DOHH2 (cell line): ENCODE results near the gene SCYGR2.

Source experiments
- H3F3A ChIP-seq: fragments of 200-600 bp; sonication (generic), shearing (Covaris generic); 2 replicates; pipeline ENCODE4 v1.6.0; 2016; ENCODE audit warnings: antibody characterized with exemption, mild to moderate bottlenecking; ENCODE audit not compliant: control insufficient read depth, insufficient read depth
- H3K27ac ChIP-seq: fragments of 200-600 bp; sonication (generic); 2 replicates; pipeline ENCODE4 v1.5.1; 2014; ENCODE audit warnings: low read depth, mild to moderate bottlenecking, low read length, moderate library complexity
- H3K27me3 ChIP-seq: fragments of 200-600 bp; sonication (generic); 2 replicates; pipeline ENCODE4 v1.6.1; 2014; ENCODE audit warnings: mild to moderate bottlenecking, low read length, mixed read lengths; ENCODE audit not compliant: control insufficient read depth
- H3K36me3 ChIP-seq: fragments of 200-600 bp; sonication (generic); 2 replicates; pipeline ENCODE4 v1.6.1; 2014; ENCODE audit warnings: mild to moderate bottlenecking, low read length, moderate library complexity, mixed read lengths; ENCODE audit not compliant: control insufficient read depth
- H3K4me1 ChIP-seq: fragments of 200-600 bp; sonication (generic); 2 replicates; pipeline ENCODE4 v1.6.1; 2014; ENCODE audit warnings: mild to moderate bottlenecking, low read length, mixed read lengths; ENCODE audit not compliant: control insufficient read depth
- H3K4me2 ChIP-seq: fragments of 200-600 bp; sonication (generic); 2 replicates; pipeline ENCODE4 v1.6.0; 2014; ENCODE audit warnings: mild to moderate bottlenecking, low read length, moderate library complexity
- H3K4me3 ChIP-seq: fragments of 200-600 bp; sonication (generic); 2 replicates; pipeline ENCODE4 v1.5.1; 2014; ENCODE audit warnings: mild to moderate bottlenecking, low read length, mixed read lengths
- H3K79me2 ChIP-seq: fragments of 200-600 bp; sonication (generic); 2 replicates; pipeline ENCODE4 v1.6.1; 2014; ENCODE audit warnings: mild to moderate bottlenecking, low read length, mixed read lengths; ENCODE audit not compliant: control insufficient read depth
- H3K9me2 ChIP-seq: fragments of 200-600 bp; sonication (generic); replicated peaks from 2 replicates; pipeline ENCODE4 v1.6.1; 2014; ENCODE audit warnings: mild to moderate bottlenecking, low read length, mixed read lengths; ENCODE audit not compliant: control insufficient read depth
- H3K9me3 ChIP-seq: fragments of 200-600 bp; sonication (generic); 2 replicates; pipeline ENCODE4 v1.6.1; 2014; ENCODE audit warnings: antibody characterized with exemption, low read length, mixed read lengths; ENCODE audit not compliant: control insufficient read depth, insufficient read depth
- H4K20me1 ChIP-seq: fragments of 200-600 bp; sonication (generic); 2 replicates; pipeline ENCODE4 v1.6.0; 2014; ENCODE audit warnings: low read depth, mild to moderate bottlenecking, antibody characterized with exemption, low read length, moderate library complexity; ENCODE audit not compliant: control insufficient read depth, insufficient read depth
- CTCF ChIP-seq: fragments of 200-600 bp; sonication (generic); IDR thresholded peaks from one replicate; pipeline ENCODE4 v1.5.1; 2014; ENCODE audit warnings: antibody characterized with exemption, mild to moderate bottlenecking, low read depth, low read length; ENCODE audit not compliant: poor library complexity, severe bottlenecking
- EZH2phosphoT487 ChIP-seq: fragments of 200-600 bp; sonication (generic); IDR thresholded peaks from 2 replicates; pipeline ENCODE4 v1.6.1; 2017; ENCODE audit warnings: borderline replicate concordance, mild to moderate bottlenecking, antibody characterized with exemption, low read length, moderate library complexity, mixed read lengths

SCYGR2 gene

GRCh38 chr2:227615906-227616305 lies 17.2 kb downstream of the SCYGR2 start:
- H3K4me2 ChIP-seq, result no peak overlapping the region
- no peak overlapping the region for H3K27ac ChIP-seq
- no peaks in the 10 kb centered on the region for H3K79me2 ChIP-seq
- no peaks in the 10 kb centered on the region for H3K9me2 ChIP-seq
- H4K20me1 ChIP-seq, result no peaks in the 10 kb centered on the region
- H3K27me3 ChIP-seq, result no peaks in the 10 kb centered on the region
- H3K4me3 ChIP-seq, result no peak overlapping the region
- no peaks in the 10 kb centered on the region for H3K4me1 ChIP-seq
- no peak for TF ChIP-seq CTCF
- no peak for TF ChIP-seq EZH2phosphoT487
- no peaks in the 10 kb centered on the region for H3F3A ChIP-seq
- H3K9me3 ChIP-seq, result no peaks in the 10 kb centered on the region
- H3K36me3 ChIP-seq, result no peaks in the 10 kb centered on the region

GRCh38 chr2:227616631-227617030 lies 17.9 kb downstream of the SCYGR2 start:
- H3F3A ChIP-seq, result no peaks in the 10 kb centered on the region

GRCh38 chr2:227617316-227618230 lies 18.9 kb downstream of the SCYGR2 start, which contains the start of gene SCYGR4:
TSS of gene SCYGR4 (plus strand) at chr2:227617498. CDS start at chr2:227617498, 0 bp downstream.
- Histone ChIP-seq H3K9me3 (no peaks in the 10 kb centered on the region), H3K27ac (no peak within 1 kb of the TSS), H3F3A (no peaks in the 10 kb centered on the region), H3K27me3 (no peaks in the 10 kb centered on the region), H3K4me1 (no peaks in the 10 kb centered on the region), H3K4me2 (no peak within 1 kb of the TSS), H4K20me1 (no peaks in the 10 kb centered on the region), H3K4me3 (no peak within 1 kb of the TSS), H3K79me2 (no peaks in the 10 kb centered on the region), H3K36me3 (no peaks in the 10 kb centered on the region), H3K9me2 (no peaks in the 10 kb centered on the region)
- TF ChIP-seq EZH2phosphoT487, result no peak
- TF ChIP-seq CTCF, result no peak

More at GRCh38 chr2:227616631-227617030, 17.9 kb downstream of the SCYGR2 start:
- Histone ChIP-seq H3K79me2 (no peaks in the 10 kb centered on the region), H4K20me1 (no peaks in the 10 kb centered on the region), H3K4me2 (no peak overlapping the region), H3K9me3 (no peaks in the 10 kb centered on the region), H3K27me3 (no peaks in the 10 kb centered on the region), H3K4me1 (no peaks in the 10 kb centered on the region), H3K36me3 (no peaks in the 10 kb centered on the region), H3K9me2 (no peaks in the 10 kb centered on the region), H3K4me3 (no peak overlapping the region), H3K27ac (no peak overlapping the region)
- TF ChIP-seq CTCF, result no peak
- TF ChIP-seq EZH2phosphoT487, result no peak
